ENCODE results near the gene CAPN2.
A peak's percentile ranks its signal among the peaks of the same experiment; 100 is the strongest.

- TF ChIP-seq ZBTB7A (IDR thresholded peaks at IDR 0.05; ENCODE audit: low read depth) (peak; percentile 52; the same call in 1 of the 2 replicates), RAD21 (IDR thresholded peaks at IDR 0.05; ENCODE audit: low read depth) (no peak), CREB1 (IDR thresholded peaks at IDR 0.05; ENCODE audit: low read depth) (no peak), TCF12 (IDR thresholded peaks at IDR 0.05; ENCODE audit: low read depth) (peak; percentile 52)
Observed at GRCh38 chr1:223700942-223701637, 11.2 kb upstream of the CAPN2 start.

Measured in Ishikawa (cell line).